Panc1 (cell line): ENCODE measurements around the gene CHPT1. TPM values are rescaled to one million over a fixed set of nuclear protein-coding genes. Genes with fewer than 3 reads are reported as not detected.

Source experiments
- ATAC-seq: fragments of 200-7000 bp; cut with Tn5 transposase; 2 replicates; pipeline ENCODE4 v1.9.1; 2020; ENCODE audit warnings: mild to moderate bottlenecking, moderate library complexity
- BruUV-seq: library from RNA; stranded (reverse); fragments of 400-500 nt; replicated peaks from 2 replicates; lab custom pipeline; 2021; lab: Mats Ljungman, UMichigan
- CTCF ChIA-PET: fragments of 300-600 bp; sonication (Branson Sonifier 250); formaldehyde crosslinking; loops from one replicate; lab custom pipeline; 2022; ENCODE audit warnings: antibody characterized with exemption; lab: Charles Lee
- POLR2A ChIA-PET: fragments of 300-600 bp; sonication (Branson Sonifier 250); formaldehyde crosslinking; loops from one replicate; lab custom pipeline; 2022; ENCODE audit warnings: antibody characterized with exemption; lab: Charles Lee
- DNase-seq: peaks from one replicate; pipeline ENCODE4 v3.0.0-alpha.2; 2010; ENCODE audit warnings: low read depth, low spot score
- H3K27ac ChIP-seq: 2 replicates; pipeline ENCODE4 v1.5.1; 2011; ENCODE audit warnings: mild to moderate bottlenecking, low read length, inconsistent platforms
- H3K27me3 ChIP-seq: fragments of 200-500 bp; sonication (Bioruptor generic); 2 replicates; pipeline ENCODE4 v1.6.0; 2014; ENCODE audit warnings: low read length, inconsistent platforms; ENCODE audit not compliant: control insufficient read depth, insufficient read depth
- H3K36me3 ChIP-seq: fragments of 200-500 bp; sonication (Bioruptor generic); 2 replicates; pipeline ENCODE4 v1.5.1; 2014; ENCODE audit warnings: inconsistent platforms, mild to moderate bottlenecking, low read length, moderate library complexity; ENCODE audit not compliant: control insufficient read depth, insufficient read depth
- H3K4me1 ChIP-seq: 2 replicates; pipeline ENCODE4 v1.5.1; 2011; ENCODE audit warnings: inconsistent platforms, mild to moderate bottlenecking, low read length, moderate library complexity; ENCODE audit not compliant: control insufficient read depth, insufficient read depth
- H3K4me3 ChIP-seq, 2 experiments: 2 replicates each; pipeline ENCODE4 v1.5.1; 2011 to 2012; ENCODE audit warnings: low read depth in 2 of 2, low read length in 2 of 2, mild to moderate bottlenecking in 2 of 2, inconsistent platforms in 1 of 2, moderate library complexity in 1 of 2
- H3K9me3 ChIP-seq: fragments of 200-500 bp; sonication (Bioruptor generic); 2 replicates; pipeline ENCODE4 v1.5.1; 2014; ENCODE audit warnings: low read depth, mild to moderate bottlenecking, inconsistent platforms, low read length, moderate library complexity; ENCODE audit not compliant: control insufficient read depth, insufficient read depth
- CTCF ChIP-seq: fragments of 450-650 bp; IDR thresholded peaks from 2 replicates; pipeline ENCODE4 v1.5.1; 2017; ENCODE audit warnings: mild to moderate bottlenecking
- POLR2AphosphoS5 ChIP-seq: IDR thresholded peaks from 2 replicates; pipeline ENCODE4 v1.6.1; 2012; ENCODE audit warnings: mild to moderate bottlenecking, low read depth, low read length, moderate library complexity
- REST ChIP-seq, 2 experiments: IDR thresholded peaks; 2 replicates each; pipeline ENCODE4 v1.6.1; 2011 to 2012; ENCODE audit warnings: low read depth in 2 of 2, control low read depth in 1 of 2, low read length in 1 of 2, mild to moderate bottlenecking in 1 of 2, moderate library complexity in 1 of 2; ENCODE audit not compliant: insufficient read depth in 1 of 2
- SIN3A ChIP-seq: IDR thresholded peaks from 2 replicates; pipeline ENCODE4 v1.6.1; 2012; ENCODE audit warnings: low read depth, mild to moderate bottlenecking, low read length, moderate library complexity, borderline replicate concordance; ENCODE audit not compliant: insufficient read depth
- TCF7L2 ChIP-seq: IDR thresholded peaks from 2 replicates; pipeline ENCODE4 v1.6.1; 2011; ENCODE audit warnings: mild to moderate bottlenecking, low read depth, low read length, inconsistent platforms
- in situ Hi-C: cut with HindIII; loops from 2 replicates; pipeline ENCODE4 v1.10.0; 2016; ENCODE audit warnings: low sequenced_read_pairs, low pct_unique_long_range_greater_than_20kb
- intact Hi-C: fragments of 100-400 bp; cut with micrococcal nuclease; formaldehyde crosslinking; loops from one replicate; pipeline ENCODE4 v1.10.0; 2022; ENCODE audit not compliant: unreplicated experiment
- total RNA-seq: library from RNA; stranded (reverse); gene quantifications from one replicate; pipeline ENCODE4 v1.2.1, GENCODE V29; 2021; ENCODE audit not compliant: unreplicated experiment

CHPT1 gene
- total RNA-seq, 1 experiment from 2014 or later: 78.3 TPM

- Histone ChIP-seq H3K9me3 (no peaks in the 10 kb centered on the region), H3K4me3 (no peak overlapping the region), H3K36me3 (no peaks in the 10 kb centered on the region), H3K27me3 (peaks cover 7% of the 10 kb centered on the region; the same call in 1 of the 2 replicates), H3K27ac (no peak overlapping the region), H3K4me1 (no peaks in the 10 kb centered on the region)
- intact Hi-C loops (no loop called here), in situ Hi-C loops (no loop called here)
- no TSS peak for BruUV-seq
- ChIA-PET CTCF (no interaction called here), POLR2A (no interaction called here)
- TF ChIP-seq CTCF: no peak
- TF ChIP-seq SIN3A: no peak
- TF ChIP-seq POLR2AphosphoS5: no peak
- TF ChIP-seq TCF7L2: no peak
- DNase-seq (no peak), ATAC-seq (no peak)
Measured at GRCh38 chr12:101648195-101648594, 49.2 kb upstream of the CHPT1 start.

- H3K27me3 ChIP-seq: peaks cover 6% of the 10 kb centered on the region; the same call in 1 of the 2 replicates
- BruUV-seq: no TSS peak
Measured at GRCh38 chr12:101650346-101651117, 46.9 kb upstream of the CHPT1 start.

More at GRCh38 chr12:101650346-101651117, 46.9 kb upstream of the CHPT1 start:
- H3K9me3 ChIP-seq: no peaks in the 10 kb centered on the region
- no peak overlapping the region for H3K27ac ChIP-seq
- ATAC-seq: no peak
- in situ Hi-C loops: no loop called here
- DNase-seq: no peak
- no peak overlapping the region for H3K4me3 ChIP-seq
- intact Hi-C loops: no loop called here
- ChIA-PET CTCF (no interaction called here), POLR2A (no interaction called here)
- H3K4me1 ChIP-seq: no peaks in the 10 kb centered on the region
- TF ChIP-seq CTCF: no peak
- TF ChIP-seq TCF7L2: no peak
- TF ChIP-seq SIN3A: no peak
- TF ChIP-seq REST (IDR thresholded peaks at IDR 0.05; ENCODE audit: insufficient read depth in 1 of 2, low read depth in 2 of 2, low read length in 1 of 2): no peak
- TF ChIP-seq POLR2AphosphoS5: no peak
- H3K36me3 ChIP-seq: no peaks in the 10 kb centered on the region
